ENCODE measurements around the gene KCNRG. TPM values are rescaled to one million over a fixed set of nuclear protein-coding genes. Genes with fewer than 3 reads are reported as not detected.
A peak's percentile ranks its signal among the peaks of the same experiment; 100 is the strongest.
"Not testable (repeated sequence)": the region's sequence is repeated elsewhere in the genome, so short reads cannot be mapped to it uniquely, and the experiment has no call there.

KCNRG gene
- 1.2 and 2.6 TPM in 2 replicates for total RNA-seq (2014; rRNA removed)
- 0.57 TPM for polyA plus RNA-seq (2012)

GRCh38 chr13:50015258-50015657 is at the start of gene KCNRG:
Gene KCNRG (plus strand): TSS chr13:50015444. CDS start chr13:50015494, 50 bp downstream.
- DNase-seq (ENCODE audit: low read depth) = no peak

GRCh38 chr13:49967456-49967855 is 47.8 kb upstream of the KCNRG start:
- DNase-seq (ENCODE audit: low read depth) = no peak

- DNase-seq (ENCODE audit: low read depth) = no peak
Measured at GRCh38 chr13:49972709-49973108, 42.5 kb upstream of the KCNRG start.

DNA sequence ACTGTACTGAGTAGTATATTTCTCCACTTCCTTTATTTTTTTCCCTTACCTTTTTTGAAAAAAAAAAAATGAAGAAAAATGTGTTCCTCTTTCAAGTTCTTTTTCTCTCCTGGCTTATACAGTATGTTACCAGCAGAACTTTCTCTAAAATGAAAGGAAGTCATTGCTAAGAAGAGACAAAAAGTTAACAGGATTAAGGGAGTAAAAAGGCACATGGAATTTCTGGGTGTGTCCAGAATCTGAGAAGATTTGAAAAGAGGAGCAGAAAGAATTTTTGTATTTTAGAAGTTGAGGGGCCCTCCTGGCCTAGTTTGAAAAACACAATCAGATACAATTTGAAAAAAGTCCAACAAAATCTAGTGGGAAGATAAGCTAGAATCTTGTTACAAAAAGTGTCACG is 39.4 kb upstream of the KCNRG start:
- no peak for DNase-seq (ENCODE audit: low read depth)

DNA sequence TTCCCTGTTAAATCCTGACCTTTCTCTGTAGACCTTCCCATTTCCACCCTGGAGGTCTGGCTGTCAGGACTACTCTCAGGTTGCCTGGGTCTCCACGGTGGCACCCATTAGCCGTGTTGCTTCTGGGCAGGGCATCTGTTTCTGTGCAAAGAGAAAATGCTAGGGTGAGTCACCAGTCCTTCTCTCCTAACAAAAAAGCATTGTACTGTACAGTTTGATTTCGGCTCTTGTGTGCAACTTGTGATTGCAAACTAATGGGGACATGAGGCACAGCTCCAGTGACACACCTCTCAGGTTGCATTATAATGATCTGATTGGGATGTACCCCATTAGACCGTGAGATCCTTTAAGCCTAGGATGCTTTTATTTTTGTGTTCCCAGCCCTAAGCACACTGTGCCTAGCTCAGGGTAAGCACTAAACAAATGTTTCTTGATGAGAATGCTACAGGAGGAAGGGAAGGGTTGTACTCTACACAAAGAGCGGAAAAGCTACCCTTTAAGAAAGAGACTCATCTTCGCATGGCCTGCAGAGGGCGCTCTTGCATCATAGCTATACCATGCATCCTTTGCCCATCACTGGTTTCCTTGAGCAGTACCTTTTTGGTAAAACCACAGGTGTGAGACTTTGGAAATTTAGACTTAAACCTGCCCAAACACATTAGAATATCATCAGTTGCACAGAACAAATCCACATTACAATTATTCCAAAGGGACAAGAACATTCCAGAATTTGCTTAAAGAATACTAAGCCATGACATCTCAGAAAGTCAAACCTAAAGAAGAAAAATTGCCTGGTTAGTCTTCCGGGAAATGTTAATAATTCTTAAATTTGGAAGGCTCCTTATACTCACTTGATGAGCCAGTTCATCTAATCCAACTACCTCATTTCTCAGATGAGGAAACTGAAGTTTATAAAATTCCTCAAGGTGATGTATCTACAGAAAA is 38.7 kb upstream of the KCNRG start:
- DNase-seq (ENCODE audit: low read depth) = peak; percentile 62

GRCh38 chr13:49977992-49978391 is 37.3 kb upstream of the KCNRG start:
- DNase-seq (ENCODE audit: low read depth) = no peak

DNA sequence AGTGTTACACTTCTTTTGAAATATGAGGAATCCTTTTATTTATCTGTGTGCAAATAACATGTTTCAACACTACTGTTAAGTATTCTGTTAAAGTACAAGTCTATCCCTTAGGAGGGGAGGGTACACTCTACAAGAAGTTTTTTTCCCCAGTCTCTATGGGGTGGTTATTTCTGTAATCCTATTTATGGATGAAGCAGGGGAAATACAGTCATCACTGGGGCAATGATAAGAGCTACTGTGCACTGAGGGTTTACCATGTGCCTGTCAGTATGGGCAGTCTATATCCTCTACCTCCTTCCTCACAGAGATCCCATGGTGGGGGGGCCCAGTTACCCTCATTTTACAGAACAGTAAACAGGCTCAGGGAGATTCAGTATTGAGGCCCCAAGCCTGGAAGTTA is 35.0 kb upstream of the KCNRG start:
- DNase-seq (ENCODE audit: low read depth) = no peak

GRCh38 chr13:49985129-49985528 is 30.1 kb upstream of the KCNRG start:
- no peak for DNase-seq (ENCODE audit: low read depth)

GRCh38 chr13:49986471-49986870 is 28.8 kb upstream of the KCNRG start:
- DNase-seq (ENCODE audit: low read depth) = no peak

DNA sequence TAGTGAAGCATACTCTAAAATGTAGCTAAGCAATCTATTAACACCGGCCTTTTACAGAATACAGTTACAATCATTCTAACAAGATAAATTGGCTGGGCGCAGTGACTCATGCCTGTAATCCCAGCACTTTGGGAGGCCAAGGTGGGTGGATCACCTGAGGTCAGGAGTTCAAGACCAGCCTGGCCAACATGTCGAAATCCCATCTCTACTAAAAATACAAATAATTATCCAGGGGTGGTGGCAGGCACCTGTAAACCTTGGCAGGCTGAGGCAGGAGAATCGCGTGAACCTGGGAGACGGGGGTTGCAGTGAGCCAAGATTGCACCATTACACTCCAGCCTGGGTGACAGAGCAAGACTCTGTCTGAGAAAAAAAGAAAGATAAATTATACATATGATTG is 24.6 kb upstream of the KCNRG start:
- DNase-seq (ENCODE audit: low read depth) = not testable (repeated sequence)

- no peak for DNase-seq (ENCODE audit: low read depth)
Measured at GRCh38 chr13:49993111-49993510, 22.1 kb upstream of the KCNRG start.

DNA sequence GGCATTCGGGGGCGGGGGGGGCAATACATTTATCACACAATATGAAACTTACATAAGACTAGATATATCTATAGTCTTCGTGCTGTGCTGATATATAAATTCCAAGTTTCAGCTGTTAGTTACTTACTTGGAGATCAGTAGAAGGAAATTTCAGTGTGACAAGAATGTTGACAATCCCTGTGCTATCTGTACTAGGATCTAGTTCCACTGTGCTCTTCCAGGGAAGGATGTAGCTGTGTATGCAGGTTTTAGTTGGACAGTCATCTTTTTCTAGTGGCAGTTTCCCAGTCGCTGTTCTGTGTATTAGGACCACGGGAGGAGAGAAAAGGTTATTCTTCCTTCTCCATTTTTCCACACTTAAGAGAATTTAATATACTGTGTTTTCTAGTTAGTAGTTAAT is 21.6 kb upstream of the KCNRG start:
- no peak for DNase-seq (ENCODE audit: low read depth)

GRCh38 chr13:49995625-49996101 is 19.6 kb upstream of the KCNRG start:
- no peak for DNase-seq (ENCODE audit: low read depth)

- DNase-seq (ENCODE audit: low read depth) = peak; percentile 81
Measured at GRCh38 chr13:49996161-49996915, 18.9 kb upstream of the KCNRG start.

- DNase-seq (ENCODE audit: low read depth) = peak; percentile 88
Measured at GRCh38 chr13:49996951-49997895, 18.0 kb upstream of the KCNRG start, which contains the start of gene TRIM13. Gene TRIM13 (plus strand): TSS chr13:49997042. CDS start chr13:50011941, 14,899 bp downstream.

GRCh38 chr13:49997955-49998354 is 17.3 kb upstream of the KCNRG start:
- DNase-seq (ENCODE audit: low read depth) = peak; percentile 9

DNA sequence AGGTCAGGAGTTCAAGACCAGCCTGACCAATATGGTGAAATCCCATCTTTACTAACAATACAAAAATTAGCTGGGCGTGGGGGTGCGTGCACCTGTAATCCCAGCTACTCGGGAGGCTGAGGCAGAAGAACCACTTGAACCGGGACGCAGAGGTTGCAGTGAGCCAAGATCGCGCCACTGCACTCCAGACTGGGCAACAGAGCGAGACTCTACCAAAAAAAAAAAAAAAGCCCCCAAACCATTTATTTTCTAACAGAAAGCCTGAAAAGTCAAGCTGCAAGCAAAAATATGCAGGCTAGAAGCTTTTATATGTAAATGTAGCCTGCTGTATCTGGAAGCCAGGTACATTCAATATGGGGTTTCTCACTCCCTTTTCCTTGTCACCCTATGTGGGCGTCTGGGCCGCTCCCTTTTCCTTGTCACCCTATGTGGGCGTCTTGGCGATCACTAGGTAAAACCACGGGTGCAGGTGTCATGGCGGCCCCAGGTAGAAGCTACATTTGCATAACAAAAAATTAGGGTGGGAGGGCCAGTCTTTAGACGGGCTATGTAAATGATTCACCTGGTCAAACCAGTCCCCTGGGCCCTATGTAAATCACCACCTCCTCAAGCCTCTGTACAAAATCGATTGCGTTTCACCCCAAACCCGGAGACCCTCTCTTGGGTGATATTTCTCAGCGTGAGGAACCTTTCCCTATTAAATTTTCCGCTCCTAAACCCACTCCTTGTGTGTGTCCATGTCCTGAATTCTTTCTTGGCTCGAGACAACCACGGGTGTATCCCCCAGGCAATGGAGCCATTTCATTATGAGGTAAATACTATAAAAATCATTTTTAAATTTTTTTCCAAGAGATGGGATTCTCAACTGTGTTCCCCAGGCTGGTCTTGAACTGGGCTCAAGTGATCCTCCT is 16.3 kb upstream of the KCNRG start:
- DNase-seq (ENCODE audit: low read depth) = no peak

- no peak for DNase-seq (ENCODE audit: low read depth)
Measured at GRCh38 chr13:50001287-50001686, 14.0 kb upstream of the KCNRG start.

DNA sequence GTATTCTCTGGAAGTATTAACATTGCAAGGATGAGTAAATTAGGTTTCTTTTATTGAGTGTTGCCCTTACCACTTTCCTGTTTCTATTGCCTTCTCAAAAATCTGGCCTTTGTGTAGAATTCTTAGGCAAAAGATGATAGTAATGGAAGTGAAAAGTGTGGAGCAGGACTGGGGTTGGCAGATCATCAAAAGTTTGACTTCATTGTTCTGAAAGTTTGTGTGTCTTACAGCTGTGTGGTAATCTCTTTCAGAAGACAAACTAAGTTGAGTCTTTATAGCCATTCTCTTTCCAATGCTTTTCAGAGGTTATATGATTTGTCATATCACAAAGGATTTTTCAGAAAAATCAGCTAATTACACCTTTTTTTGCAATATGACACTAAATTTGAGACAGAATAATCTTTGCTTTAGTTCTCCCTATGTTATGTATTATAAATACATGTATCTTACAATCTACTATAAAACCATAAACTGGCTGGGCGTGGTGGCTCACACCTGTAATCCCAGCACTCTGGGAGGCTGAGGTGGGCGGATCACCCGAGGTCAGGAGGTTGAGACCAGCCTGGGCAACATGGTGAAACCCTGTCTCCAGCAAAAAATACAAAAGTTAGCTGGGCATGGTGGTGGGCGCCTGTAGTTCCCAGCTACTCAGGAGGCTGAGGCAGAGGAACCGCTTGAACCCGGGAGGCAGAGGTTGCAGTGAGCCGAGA is 8.7 kb upstream of the KCNRG start:
- no peak for DNase-seq (ENCODE audit: low read depth)

Measured in LHCN-M2 (cell line).